ENCODE data around the gene KMT2C. TPM values are rescaled to one million over a fixed set of nuclear protein-coding genes. Genes with fewer than 3 reads are reported as not detected.

KMT2C gene
- total and polyA plus RNA-seq, 10 of the 15 experiments (the other 5 are each of a cell fraction or from before 2014, with no cell fraction given) = 3.3 to 45.2 (median 19.2) TPM

- no peak for TF ChIP-seq BACH1 (IDR thresholded peaks at IDR 0.05; ENCODE audit: borderline replicate concordance)
- TF ChIP-seq USF2 (IDR thresholded peaks at IDR 0.05; ENCODE audit: borderline replicate concordance, low read depth, low read length) = no peak
- no peak for TF ChIP-seq ZNF24 (IDR thresholded peaks at IDR 0.05)
- no peak for TF ChIP-seq HDGF (IDR thresholded peaks at IDR 0.05)
- no peak for TF ChIP-seq TCF7 (IDR thresholded peaks at IDR 0.05; ENCODE audit: borderline replicate concordance)
- 0 out of 4 replicates have a peak, but pooled peaks of 1 of the 2 experiments have one; percentile 28 for TF ChIP-seq EP300 (IDR thresholded peaks at IDR 0.05; ENCODE audit: borderline replicate concordance in 1 of 2, control insufficient read depth in 1 of 2, low read depth in 2 of 2, low read length in 2 of 2)
- no peak for TF ChIP-seq ZNF592 (IDR thresholded peaks at IDR 0.05)
- no peak for TF ChIP-seq GATAD2B (conservative IDR thresholded peaks at IDR 0.05; ENCODE audit: low read depth)
- TF ChIP-seq SUZ12 (IDR thresholded peaks at IDR 0.05; ENCODE audit: unreplicated experiment) = no peak
- 0 out of 2 replicates have a peak, but pooled peaks have one; percentile 7 for TF ChIP-seq JUNB (IDR thresholded peaks at IDR 0.05)
- TF ChIP-seq JUND (IDR thresholded peaks at IDR 0.05; ENCODE audit: low read depth, low read length) = no peak
- TF ChIP-seq NR2F1 (conservative IDR thresholded peaks at IDR 0.05) = no peak
- no peak for TF ChIP-seq EED (IDR thresholded peaks at IDR 0.05; ENCODE audit: low read depth)
- peak; percentile 62 for TF ChIP-seq NFIC (IDR thresholded peaks at IDR 0.05; ENCODE audit: low read depth, low read length)
- TF ChIP-seq ZNF217 (IDR thresholded peaks at IDR 0.05) = no peak
- TF ChIP-seq NBN (IDR thresholded peaks at IDR 0.05) = no peak
- no peak for TF ChIP-seq SREBF1 (IDR thresholded peaks at IDR 0.05; ENCODE audit: low read length)
- peak; percentile 55; the same call in 1 of the 2 replicates for TF ChIP-seq RELB (IDR thresholded peaks at IDR 0.05; ENCODE audit: low read depth)
- TF ChIP-seq CREB1 (IDR thresholded peaks at IDR 0.05; ENCODE audit: low read depth) = no peak
- TF ChIP-seq CEBPZ (IDR thresholded peaks at IDR 0.05; ENCODE audit: low read depth, low read length) = no peak
- no peak for TF ChIP-seq POLR2A (IDR thresholded peaks at IDR 0.05; ENCODE audit: low read depth, low read length)
- no peak for TF ChIP-seq CREM (IDR thresholded peaks at IDR 0.05; ENCODE audit: low read depth)
- TF ChIP-seq ESRRA (IDR thresholded peaks at IDR 0.05; ENCODE audit: low read length) = no peak
- TF ChIP-seq PAX5 (IDR thresholded peaks at IDR 0.05; ENCODE audit: borderline replicate concordance, low read depth, low read length) = no peak
Observed at GRCh38 chr7:152344253-152344652, 91.5 kb downstream of the KMT2C start (continued).

All from GM12878 (cell line).